ENCODE results near the gene RPL37. TPM values are rescaled to one million over a fixed set of nuclear protein-coding genes. Genes with fewer than 3 reads are reported as not detected.

Gene RPL37
- total RNA-seq, 1 donor from 2014 or later = 1,654 TPM

DNA sequence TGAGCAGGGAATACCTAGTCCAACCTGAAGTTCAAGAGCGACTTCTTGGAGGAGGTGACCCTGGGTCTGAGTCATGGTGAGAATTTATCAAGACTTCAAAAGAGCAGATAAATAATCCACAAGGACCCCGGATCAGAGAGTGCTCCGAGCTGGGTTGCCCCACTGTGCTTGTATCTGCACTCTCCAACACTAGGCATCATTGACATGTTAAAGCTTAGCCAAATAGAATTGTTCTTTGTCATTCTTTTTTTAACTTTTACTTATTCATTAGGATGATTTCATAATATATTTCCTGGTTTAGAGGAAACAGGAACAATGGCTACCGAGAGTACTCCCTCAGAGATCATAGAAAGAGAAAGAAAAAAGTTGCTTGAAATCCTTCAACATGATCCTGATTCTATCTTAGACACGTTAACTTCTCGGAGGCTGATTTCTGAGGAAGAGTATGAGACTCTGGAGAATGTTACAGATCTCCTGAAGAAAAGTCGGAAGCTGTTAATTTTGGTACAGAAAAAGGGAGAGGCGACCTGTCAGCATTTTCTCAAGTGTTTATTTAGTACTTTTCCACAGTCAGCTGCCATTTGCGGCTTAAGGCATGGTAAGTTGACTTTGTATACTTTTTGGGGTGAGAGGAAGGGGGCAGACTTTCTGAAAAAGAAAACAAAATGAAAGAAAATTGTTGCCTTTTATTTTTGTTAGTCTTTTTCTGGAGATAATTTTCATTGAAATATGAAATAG, 6.2 kb upstream of the RPL37 start, which contains the start of gene CARD6:
CARD6 (plus strand) TSS at position 300 of the 738 bp plus-strand sequence; CDS start at position 316, 16 bp downstream.
- Mint-ChIP-seq H3K4me3 (peak within 1 kb of the TSS; percentile 85), H3K27me3 (peaks cover 18% of the 10 kb centered on the region), H3K27ac (peak within 1 kb of the TSS; percentile 87), H3K4me1 (ENCODE audit: unreplicated experiment) (peaks cover 4% of the 10 kb centered on the region), H3K36me3 (no peaks in the 10 kb centered on the region), H3K9me3 (no peaks in the 10 kb centered on the region)
- no peak for TF ChIP-seq CTCF (conservative IDR thresholded peaks at IDR 0.05)
- no peak for DNase-seq (ENCODE audit: extremely low spot score, unreplicated experiment)

DNA sequence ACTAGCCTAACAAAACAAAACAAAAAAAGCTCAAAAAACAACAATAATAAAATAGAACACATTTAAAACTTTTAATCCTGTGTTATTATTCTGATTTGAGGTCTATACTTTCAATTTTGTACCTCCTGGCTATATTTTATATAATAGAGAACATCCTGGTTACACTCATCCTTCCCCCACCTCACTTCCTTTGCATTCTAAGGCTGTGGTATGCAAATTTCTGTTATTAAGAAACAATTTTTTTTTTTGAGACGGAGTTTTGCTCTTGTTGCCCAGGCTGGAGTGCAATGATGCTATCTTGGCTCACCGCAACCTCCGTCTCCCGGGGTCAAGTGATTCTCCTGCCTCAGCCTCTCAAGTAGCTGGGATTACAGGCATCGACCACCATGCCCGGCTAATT, 3.1 kb upstream of the RPL37 start:
- peaks cover 15% of the 10 kb centered on the region for H3K36me3 Mint-ChIP-seq
- H3K4me1 Mint-ChIP-seq (ENCODE audit: unreplicated experiment) = peaks cover 19% of the 10 kb centered on the region
- H3K9me3 Mint-ChIP-seq = no peaks in the 10 kb centered on the region
- TF ChIP-seq CTCF (conservative IDR thresholded peaks at IDR 0.05) = no peak
- H3K4me3 Mint-ChIP-seq = no peak overlapping the region
- H3K27me3 Mint-ChIP-seq = peaks cover 12% of the 10 kb centered on the region
- no peak overlapping the region for H3K27ac Mint-ChIP-seq
- DNase-seq (ENCODE audit: extremely low spot score, unreplicated experiment) = no peak

GRCh38 chr5:40834391-40834848, 602 bp downstream of the RPL37 start:
- H3K27ac Mint-ChIP-seq = peak overlapping the region; percentile 99
- no peaks in the 10 kb centered on the region for H3K9me3 Mint-ChIP-seq
- TF ChIP-seq CTCF (conservative IDR thresholded peaks at IDR 0.05) = no peak
- H3K36me3 Mint-ChIP-seq = peaks cover 46% of the 10 kb centered on the region
- H3K4me3 Mint-ChIP-seq = peak overlapping the region; percentile 99
- H3K4me1 Mint-ChIP-seq (ENCODE audit: unreplicated experiment) = peaks cover 34% of the 10 kb centered on the region
- no peaks in the 10 kb centered on the region for H3K27me3 Mint-ChIP-seq
- no peak for DNase-seq (ENCODE audit: extremely low spot score, unreplicated experiment)

DNA sequence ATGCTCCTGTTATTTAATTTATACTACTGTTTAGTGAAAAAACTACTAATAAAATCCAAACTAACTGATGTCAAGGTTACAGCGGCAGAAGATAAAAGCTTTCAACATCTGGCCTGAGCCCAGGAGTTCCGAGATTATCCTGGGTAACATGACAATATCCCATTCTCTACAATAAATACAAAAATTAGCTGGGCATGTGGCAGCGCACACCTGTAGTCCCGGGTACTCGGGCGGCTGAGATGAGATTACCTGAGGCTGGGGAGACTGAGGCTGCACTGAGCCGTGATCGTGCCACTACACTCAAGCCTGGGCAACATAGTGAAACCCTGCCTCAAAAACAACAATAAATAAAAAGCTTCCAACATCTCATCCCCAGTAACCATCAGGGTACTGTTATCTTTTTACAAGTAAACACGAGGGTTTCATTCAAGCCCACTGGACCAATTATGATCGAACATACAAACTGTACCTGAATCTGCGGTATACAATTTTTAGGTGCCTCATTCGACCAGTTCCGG, 1.3 kb downstream of the RPL37 start:
- peaks cover 40% of the 10 kb centered on the region for H3K4me1 Mint-ChIP-seq (ENCODE audit: unreplicated experiment)
- no peaks in the 10 kb centered on the region for H3K9me3 Mint-ChIP-seq
- H3K27me3 Mint-ChIP-seq = no peaks in the 10 kb centered on the region
- peak overlapping the region; percentile 99 for H3K27ac Mint-ChIP-seq
- H3K4me3 Mint-ChIP-seq = peak overlapping the region; percentile 99
- H3K36me3 Mint-ChIP-seq = peaks cover 53% of the 10 kb centered on the region
- TF ChIP-seq CTCF (conservative IDR thresholded peaks at IDR 0.05) = no peak
- DNase-seq (ENCODE audit: extremely low spot score, unreplicated experiment) = no peak

DNA sequence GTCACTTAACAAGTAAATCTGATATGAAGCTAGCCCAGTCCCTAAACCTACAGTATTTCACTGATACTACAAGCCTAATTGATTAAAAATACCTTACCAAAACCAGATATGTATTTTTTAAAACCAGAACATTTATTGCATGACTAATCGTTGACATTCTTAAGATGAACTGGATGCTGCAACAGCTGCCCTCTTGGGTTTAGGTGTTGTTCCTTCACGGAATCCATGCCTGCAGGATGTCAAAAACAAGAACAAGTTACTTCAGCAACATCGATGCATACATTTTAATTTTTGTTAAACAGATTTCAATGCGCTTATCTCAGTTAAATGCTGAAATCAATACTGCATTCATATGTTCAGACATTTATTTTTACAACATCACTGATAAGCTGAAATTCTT, 2.7 kb downstream of the RPL37 start:
- Mint-ChIP-seq H3K36me3 (peaks cover 67% of the 10 kb centered on the region), H3K27ac (peak overlapping the region; percentile 99)

More for the DNA sequence above, 2.7 kb downstream of the RPL37 start:
- Mint-ChIP-seq H3K9me3 (no peaks in the 10 kb centered on the region), H3K4me1 (ENCODE audit: unreplicated experiment) (peaks cover 42% of the 10 kb centered on the region), H3K4me3 (peak overlapping the region; percentile 99), H3K27me3 (no peaks in the 10 kb centered on the region)
- TF ChIP-seq CTCF (conservative IDR thresholded peaks at IDR 0.05) = no peak
- DNase-seq (ENCODE audit: extremely low spot score, unreplicated experiment) = no peak
